GF-D8 (cell line): ENCODE results near the gene DGKI.

Experiments used
- DNase-seq: peaks from one replicate; lab custom pipeline; 2025; lab: John Stamatoyannopoulos, UW

The DGKI gene

DNA sequence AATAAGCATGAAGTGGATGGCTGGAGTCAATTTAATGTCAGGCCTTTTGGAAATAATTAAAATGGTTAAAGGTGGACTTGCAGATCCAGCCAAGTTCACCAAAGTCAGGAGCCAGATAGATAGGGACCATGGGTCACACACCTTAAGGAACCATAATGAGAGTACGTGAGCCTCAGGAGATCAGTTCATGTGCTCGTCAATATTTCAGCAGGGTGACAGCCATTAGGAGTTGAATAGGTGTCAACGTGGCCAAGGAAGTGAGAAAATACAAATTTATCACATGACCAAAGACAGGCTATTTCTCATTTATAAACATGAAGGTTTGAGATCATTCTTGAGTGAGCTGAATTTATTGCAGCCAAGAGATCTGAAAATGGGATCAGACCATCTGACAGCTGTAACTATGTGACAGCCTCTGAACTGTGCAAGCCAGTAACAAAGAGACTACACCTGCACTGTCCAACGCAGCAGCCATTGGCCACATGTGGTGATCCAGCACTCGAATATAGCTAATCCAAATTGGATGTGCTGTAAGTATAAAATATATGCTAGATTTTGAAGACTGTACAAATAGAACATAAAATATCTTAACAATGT is 253.6 kb downstream of the DGKI start:
- no peak for DNase-seq

DNA sequence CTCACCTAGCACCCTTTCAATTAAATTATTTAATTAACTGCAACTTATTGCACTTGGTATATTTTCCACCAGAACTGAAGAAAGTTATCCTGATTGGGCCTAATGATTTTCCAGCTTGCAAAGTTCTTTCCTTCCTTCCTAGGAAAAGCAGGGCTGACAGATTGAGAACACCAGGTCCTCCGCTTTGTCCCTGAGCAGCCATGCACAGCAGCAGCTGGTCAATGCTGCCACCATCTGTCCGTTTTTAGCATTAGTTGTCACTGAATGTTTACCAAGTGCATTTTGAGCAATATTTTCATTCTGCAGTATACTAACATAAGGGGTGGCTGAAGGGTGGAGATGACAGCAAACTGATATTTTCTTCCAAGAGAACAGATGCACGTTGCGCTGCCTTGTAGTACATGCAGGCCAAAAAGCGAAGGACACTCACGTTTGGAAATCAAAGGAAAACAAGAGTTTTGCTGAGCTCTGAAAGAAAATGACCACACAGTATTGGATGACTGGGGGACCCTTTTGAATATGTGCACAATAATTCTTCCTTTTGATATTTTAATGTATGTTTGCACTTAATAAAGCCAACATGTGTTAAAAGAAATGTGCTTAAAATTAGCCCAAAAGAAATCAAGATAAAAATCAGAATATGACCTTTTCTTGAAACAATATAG is 254.4 kb downstream of the DGKI start:
- DNase-seq = no peak

DNA sequence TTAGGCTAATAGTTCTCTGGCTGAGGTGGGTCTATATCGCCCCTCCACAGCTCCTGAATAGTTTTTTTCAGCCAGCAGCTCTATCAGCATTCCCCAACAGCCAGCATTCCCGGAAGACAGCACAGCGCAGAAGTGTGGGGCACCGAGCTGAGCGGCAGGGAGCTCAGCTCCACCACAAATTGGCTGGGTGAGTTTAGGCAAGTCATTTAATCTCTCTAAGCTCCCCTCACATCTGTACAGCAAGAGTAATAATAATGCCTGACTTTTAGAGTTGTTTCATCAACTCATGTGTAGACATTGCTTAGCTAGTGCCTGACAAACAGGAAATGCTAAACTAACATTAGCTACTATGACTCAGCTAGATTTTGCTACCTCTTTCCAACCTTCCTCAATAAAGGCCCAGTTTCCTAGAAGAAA is 255.3 kb downstream of the DGKI start:
- no peak for DNase-seq

DNA sequence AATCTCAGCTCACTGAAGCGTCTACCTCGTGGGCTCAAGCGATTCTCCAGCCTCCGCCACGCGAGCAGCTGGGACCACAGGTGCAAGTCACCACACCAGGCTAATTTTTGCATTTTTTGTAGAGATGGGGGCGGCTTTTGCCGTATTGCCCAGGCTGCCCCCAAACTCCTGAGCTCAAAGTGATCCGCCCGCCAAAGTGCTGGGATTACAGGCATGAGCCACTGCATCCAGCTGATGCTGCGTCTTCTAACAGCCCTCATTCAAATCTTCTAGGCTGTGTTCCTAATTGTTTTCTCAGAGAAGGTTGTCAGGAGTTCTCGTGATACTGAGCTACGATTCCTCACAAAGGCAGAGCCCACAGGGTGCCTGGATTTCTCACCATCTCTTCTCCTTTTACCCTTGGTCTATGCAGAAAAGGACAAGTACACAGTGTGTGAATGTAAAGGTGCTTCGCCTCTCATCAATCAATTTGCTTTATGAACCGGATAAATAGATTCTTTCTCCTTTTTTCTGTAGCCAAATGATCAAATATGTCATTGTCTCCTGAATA is 255.9 kb downstream of the DGKI start:
- no peak for DNase-seq

DNA sequence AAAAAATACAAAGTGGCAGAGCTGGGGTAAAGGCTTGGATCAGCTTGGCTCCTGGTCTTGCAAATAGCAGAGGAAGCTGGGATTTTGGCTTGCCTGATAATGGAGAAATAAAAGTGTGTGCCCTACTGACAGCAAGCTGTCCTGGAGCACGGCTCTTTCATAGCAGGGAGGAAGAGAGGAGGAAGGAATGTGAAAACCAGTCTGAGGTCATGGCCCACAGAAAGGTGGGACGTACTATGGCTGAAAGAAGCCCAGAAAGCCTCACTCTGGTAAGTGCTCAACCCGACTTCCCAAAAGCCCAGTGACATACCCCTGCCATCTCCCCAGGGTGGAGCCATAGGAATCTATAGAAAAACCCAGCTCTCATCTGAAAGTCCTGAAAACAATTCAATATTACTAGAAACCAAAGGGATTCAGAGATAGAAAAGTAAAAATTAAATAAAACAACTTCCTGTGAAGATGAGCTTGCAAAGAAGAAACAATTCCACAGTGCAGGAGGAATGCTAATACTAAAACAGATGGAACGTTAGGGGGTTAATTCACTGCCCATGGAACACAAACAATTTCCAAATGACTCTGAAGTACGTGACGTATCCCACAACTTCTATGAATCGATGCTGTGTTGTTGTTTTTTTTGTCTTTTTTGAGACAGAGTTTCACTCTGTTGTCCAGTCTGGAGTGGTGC is 256.6 kb downstream of the DGKI start:
- DNase-seq = no peak

DNA sequence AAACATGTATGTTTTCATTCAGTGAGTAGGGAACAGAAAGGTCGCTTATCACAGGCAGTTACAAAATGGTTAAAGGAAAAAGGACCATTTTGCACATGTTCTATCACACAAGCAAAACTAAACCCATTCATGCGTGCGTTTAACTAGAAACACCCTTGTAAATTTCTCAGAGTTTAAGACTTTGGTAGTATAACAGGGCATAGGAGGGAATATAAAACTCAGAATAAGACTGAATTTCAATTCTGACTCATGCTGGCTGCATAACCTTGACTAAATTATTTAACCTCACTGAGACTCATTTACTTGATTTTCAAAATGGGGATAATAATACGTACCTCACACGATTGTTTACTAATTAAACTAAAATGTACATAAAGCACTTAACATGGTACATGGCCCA is 259.4 kb downstream of the DGKI start:
- DNase-seq = no peak

DNA sequence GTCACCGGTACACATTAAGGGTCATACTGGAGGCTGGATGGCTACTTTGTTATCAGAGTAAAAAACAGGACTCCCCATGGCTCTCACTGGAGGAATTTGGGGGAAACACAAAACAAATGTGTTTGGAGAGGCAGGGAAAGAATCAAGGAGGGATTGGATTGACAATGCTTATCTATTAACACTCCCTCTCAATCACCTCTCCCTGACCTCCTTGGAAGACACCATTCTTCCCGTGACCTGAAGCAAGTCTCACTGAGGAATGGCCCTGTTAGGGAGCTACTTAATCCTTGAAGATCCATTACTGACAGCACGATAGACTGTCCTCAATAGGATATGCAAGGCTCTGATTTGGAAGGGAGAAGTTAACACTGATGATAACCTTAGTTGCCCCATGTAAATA is 261.2 kb downstream of the DGKI start:
- no peak for DNase-seq

DNA sequence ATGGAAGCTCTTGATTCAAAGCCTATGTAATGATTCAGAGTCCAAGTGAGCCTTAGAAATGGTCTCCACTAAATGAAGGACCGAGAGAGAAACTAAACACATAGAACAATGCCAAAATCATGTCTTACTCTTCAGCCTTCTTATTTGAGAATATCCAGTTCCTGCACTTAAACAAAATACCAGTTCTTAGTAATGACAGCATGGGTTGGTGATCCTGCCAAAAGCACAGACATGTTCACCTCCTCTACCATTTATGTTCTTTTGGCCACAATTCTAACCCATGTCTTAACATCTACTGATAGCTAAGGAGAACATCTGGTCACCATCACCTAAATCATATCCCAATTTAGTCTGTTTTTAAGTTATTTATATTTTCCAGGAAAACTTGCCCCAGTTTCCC is 263.6 kb downstream of the DGKI start:
- no peak for DNase-seq

DNA sequence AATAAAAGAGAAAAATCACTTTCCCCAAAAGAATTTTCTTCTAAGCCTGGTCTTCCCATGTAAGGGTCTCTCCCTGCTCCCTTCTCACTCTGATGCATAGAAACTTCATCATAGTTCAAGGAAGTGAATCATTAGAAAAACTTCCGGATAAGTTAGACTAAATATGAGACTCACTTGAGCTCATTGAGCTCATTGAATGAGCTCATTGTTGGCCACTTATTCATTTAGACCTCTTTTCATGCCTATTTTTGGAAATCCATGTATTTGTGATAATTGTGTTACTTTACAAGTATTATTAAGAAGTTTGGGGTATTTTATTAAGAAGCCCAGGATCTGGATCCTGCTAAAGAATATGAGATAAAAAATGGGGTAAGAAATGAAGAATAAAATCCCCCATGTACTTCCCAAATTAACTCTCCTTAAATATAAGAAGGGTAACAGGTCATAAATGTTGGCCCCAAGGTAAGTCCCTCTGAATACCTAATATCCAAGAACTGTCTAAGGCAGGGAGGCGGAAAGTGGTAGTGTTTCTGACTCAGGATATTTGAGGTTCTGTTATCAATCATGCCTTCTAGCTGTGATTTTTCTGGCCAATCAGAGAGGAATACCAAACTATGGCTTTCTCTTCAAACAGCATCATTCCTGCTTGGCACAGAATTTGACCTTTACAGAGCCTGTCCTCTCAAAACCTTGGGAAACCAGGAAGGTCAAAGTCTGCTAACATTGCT is 266.7 kb downstream of the DGKI start:
- DNase-seq = no peak

DNA sequence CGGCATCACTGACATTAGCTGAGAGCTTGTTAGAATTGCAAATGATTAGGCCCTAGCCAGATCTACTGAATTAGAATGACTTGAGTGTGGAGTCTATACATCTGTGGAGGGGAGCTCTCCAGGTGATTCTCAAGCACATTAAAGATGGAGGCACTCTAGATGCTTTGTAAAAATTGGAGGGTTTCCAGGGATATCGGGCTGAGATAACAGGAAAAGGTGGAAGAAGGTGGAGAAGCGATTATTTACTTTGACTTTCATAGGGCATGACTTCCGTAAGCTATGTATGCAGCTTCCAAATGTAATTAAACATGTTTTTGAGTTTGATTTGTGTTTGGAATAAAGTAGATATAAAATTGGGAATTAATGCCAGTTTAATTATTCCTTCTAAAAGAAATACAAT is 268.2 kb downstream of the DGKI start:
- no peak for DNase-seq

DNA sequence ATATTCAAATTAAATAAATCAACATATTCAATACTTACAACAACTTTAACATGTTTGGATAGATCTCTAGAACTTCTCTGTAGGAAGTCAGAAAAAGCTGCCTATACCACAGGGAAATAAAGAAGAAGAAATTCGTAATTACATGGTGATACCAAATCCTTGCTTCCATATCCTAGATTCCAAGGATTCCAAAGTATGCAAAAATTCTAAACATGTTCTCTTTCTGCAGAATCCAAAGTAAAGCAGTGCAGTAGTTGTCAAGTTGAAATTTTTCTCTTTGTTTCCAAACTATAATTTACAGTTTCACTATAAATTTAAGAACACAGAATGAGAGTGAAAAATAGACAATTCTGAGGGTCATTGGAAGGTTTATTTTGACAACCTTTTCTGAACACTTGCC is 269.6 kb downstream of the DGKI start:
- DNase-seq = no peak

DNA sequence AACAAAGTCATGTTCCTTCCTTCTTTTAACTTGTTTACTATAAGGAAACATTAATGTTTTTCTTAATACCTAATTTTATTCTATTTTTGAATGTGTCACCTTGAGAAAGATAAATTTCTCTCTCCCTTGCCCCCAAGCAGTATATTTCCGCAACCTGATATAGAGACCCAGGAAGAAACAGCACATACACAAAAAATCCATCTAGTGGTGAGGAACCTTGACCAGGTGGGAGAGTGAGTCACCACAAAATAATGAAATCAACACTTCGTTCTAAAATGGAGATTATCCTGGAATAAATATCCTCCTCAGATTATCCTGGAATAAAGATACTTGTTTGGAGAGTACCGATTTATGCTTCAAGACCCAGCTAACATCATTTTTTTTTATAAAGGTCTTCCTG is 270.3 kb downstream of the DGKI start:
- DNase-seq = no peak

DNA sequence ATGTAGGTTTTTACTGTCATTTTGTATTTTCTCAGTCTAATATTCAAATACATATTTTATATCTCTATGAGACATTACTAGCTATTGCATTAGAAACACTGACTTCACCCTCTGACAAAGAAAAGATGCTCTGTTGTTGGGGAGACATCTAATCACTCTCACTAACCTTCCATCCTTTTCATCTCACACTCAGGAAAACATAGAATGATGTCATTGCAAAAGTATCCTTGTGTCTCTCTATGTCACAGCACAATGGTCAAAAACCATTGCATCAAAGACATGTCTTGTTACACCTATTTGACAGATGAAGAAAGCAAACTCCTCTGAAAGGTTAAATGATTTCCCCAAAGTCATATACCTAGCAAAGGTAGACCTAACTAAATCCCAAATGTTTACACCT is 272.0 kb downstream of the DGKI start:
- DNase-seq = no peak

DNA sequence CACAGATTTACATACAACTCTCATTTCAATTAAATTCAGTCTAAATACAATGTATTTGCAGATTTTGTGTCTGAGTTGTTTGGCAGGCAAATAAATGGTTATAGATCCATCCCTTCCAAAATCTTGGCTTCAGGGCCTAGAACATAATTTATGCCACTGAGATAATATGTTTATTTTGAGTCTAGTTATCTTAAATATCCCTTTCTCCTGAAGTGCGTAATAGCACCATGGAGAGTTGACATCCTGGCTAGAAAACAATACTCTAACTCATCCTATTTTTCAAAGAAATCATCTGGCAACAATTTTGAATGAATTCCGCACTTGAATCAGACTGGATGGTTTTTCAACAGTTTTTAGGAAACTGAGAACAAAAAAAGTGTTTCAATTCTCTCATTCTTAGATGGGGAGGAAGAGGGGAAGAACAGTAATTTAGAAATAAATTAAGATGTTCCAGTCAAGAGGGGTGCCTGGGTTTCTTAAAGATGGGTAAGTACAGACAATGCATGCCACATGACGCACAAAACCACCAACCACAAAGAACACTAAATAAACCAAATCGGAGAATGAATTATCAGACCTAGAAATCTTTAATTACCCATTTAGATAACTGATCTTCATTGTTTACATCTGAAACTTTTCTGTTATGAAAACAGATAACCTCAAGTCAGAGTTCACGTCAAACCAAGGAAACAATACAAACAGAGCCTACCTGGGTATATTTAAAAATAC is 274.6 kb downstream of the DGKI start:
- DNase-seq = no peak

DNA sequence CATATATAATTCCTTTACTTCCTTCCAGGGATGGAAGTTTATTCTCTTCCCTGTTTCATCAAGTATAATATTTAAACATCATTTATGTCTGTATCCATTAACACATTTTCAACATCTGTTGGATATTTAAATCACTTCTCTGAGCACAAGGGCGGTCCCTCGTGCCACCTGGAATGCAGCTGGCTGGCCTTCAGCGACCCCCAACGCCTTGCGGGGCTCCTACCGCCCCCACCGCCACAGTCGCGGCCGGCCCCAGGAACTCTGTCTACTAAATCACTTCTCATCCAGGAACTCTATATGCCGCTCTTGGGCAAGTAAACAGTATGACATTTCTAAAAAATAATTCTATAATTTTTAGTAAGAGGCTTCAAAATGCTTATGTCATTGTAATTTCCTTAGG is 282.1 kb downstream of the DGKI start:
- DNase-seq = no peak

DNA sequence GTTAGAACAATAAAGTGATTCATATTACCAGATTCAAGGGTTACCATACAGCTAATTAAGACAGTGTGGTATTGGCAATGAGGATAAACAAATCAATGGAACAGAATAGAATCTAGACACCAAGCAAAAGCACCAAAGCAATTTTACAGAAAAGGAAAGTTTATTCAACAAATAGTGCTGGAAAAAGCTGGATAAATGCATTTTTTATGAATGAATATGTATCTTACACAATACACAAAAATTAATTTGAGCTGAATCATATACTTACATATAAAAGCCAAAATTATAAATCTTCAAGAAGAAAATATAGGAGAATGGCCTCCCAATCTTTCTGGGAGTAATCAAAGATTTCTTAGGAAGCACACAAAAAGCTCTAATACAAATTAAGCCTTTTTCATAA is 282.8 kb downstream of the DGKI start:
- DNase-seq = no peak

DNA sequence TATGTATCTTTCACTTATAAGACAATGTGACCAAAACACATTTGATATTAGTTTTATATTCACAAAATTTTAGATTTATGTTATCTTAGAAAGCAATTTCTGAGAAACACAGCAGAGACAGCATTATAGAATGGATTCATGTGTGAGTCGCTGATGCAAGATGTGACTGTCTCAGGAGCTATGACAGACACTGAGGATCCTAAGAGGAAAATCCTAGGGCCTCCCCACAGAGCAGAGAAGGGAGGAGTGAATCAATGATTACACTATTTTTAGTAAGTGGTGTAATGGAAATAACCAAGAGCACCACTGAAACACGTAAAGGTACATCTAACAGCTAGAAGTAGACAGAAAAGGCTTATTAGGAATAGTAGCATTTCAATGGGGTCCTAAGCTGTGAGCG is 299.3 kb downstream of the DGKI start:
- DNase-seq = no peak

DNA sequence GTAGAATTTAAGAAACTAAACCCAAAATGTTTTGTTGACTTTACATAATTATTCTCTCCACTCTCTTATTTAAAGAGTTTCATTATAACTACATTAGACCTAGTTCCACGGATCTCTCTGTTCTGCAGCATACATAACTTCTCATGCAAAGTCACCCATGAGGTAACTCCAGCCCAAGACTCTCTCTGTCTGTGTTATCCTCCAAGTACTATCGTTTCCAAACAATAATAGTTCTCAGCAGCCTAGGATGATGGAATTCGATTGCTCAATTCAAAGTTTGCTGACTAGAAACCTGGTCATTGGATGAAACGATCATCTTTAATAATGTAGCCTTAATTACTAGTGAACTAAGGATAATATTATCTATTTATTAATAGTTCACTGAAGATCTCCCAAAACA is 300.1 kb downstream of the DGKI start:
- no peak for DNase-seq

DNA sequence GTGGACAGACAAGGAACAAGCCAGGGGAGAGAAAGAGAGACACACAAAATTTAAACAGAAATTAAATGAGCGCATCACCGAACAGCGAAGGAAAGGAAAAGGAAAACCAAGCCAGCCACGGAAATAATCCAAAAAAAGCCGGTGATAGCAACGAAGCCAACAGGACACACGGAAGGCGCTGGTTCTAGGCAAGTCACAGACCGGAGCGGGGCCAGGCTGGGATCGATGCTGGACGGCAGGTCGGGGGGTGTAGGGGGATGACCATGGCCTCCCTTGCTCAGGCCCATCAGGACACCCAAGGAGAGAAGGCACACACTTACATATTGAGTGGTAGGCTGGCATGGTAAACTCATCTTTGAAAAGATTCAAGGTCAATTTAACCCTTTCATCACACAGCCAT is 300.8 kb downstream of the DGKI start:
- DNase-seq = no peak

DNA sequence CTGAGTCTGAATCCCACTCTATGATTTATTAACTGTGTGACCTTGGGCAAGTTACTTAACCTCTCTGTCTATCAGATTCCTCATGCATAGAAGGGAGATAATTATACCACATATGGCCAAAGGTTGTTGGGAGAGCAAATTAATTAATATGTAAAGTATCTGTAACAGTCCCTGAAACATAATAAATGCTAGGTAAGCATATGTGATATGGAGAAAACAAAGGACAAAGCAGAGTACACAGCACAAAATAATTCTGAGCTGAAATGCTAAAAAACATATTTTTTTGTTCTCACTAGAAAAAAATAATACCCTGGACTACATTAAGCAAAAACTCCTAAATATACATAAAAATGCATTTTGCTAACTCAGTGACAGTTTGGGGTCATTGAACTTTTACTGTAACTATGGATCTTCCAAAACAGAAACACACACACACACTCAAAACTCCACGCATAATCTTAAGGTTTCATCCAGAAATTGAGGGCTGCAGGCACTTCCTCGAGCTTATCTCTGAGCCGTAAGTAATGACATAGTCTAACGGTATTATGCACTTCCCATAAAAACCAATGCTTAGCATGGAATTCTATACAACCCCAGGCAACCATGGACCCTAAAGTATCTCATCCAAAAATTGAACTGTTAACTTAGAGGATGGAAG is 301.6 kb downstream of the DGKI start:
- DNase-seq = no peak

DNA sequence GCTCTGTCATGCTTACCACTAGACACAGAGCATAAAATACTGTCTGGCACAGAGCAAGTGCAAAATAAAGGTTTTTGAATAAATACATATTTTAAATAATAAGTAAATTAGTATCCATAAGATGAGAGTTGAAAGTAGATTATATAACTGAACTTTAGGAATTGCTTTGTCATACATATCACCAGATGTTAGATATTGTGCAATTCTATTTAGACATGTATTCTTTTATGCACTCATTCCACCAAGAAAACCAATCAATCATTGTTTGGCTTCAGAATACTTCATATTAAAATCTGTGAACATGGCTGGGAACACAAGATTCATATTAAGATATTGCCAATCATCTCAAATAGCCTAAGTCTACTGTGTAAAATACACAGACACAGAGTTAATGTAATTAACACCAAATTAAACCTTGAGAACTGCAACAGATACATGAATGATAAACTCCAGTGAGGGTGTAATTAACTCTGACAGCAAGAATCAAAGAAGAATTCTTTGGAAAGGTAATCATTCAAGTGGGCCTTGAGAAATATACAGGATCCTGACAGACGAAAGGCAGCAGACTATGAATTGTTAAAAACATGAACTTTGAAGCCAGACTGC is 302.2 kb downstream of the DGKI start:
- DNase-seq = no peak
